HEK293 (cell line): ENCODE data around the gene S100A13.
A peak's percentile ranks its signal among the peaks of the same experiment; 100 is the strongest.

Source experiments
- CTCF ChIA-PET: fragments of 350-600 bp; formaldehyde crosslinking; extraction: SDS; loops from one replicate; lab custom pipeline; 2021; ENCODE audit warnings: antibody characterized with exemption; lab: Yijun Ruan, JAX
- POLR2A ChIA-PET: fragments of 300-600 bp; formaldehyde crosslinking; extraction: SDS; loops from one replicate; lab custom pipeline; 2020; ENCODE audit warnings: antibody characterized with exemption, inconsistent platforms; lab: Yijun Ruan, JAX
- H3K27ac ChIP-seq: fragments of 200-500 bp; sonication (Bioruptor generic); 2 replicates; pipeline ENCODE4 v1.5.1; 2014; ENCODE audit warnings: low read depth, low read length, control low read depth, inconsistent platforms; ENCODE audit errors: extremely low read depth
- H3K36me3 ChIP-seq, 2 experiments: fragments of 200-500 bp in 1 of 2; sonication (Bioruptor generic) in 1 of 2; 1 replicate in 1 of 2; 2 replicates in 1 of 2; pipeline ENCODE4 v1.5.1; 2014 to 2017; ENCODE audit warnings: inconsistent platforms in 2 of 2, low read length in 2 of 2; ENCODE audit not compliant: control insufficient read depth in 2 of 2, insufficient read depth in 1 of 2
- H3K4me1 ChIP-seq: fragments of 200-500 bp; sonication (Bioruptor generic); 2 replicates; pipeline ENCODE4 v1.5.1; 2014; ENCODE audit warnings: mild to moderate bottlenecking, low read length, inconsistent platforms; ENCODE audit not compliant: control insufficient read depth, insufficient read depth
- H3K4me3 ChIP-seq: 2 replicates; pipeline ENCODE4 v1.5.1; 2011; ENCODE audit warnings: low read depth, mild to moderate bottlenecking, control low read depth, low read length, moderate library complexity
- H3K9me3 ChIP-seq: fragments of 200-500 bp; sonication (Bioruptor generic); 2 replicates; pipeline ENCODE4 v1.5.1; 2014; ENCODE audit warnings: low read depth, low read length, inconsistent platforms; ENCODE audit not compliant: control insufficient read depth, insufficient read depth
- EGR2 ChIP-seq: fragments of 450-650 bp; formaldehyde crosslinking; IDR thresholded peaks from 2 replicates; pipeline ENCODE4 v1.5.1; 2016; ENCODE audit warnings: low read depth, missing biosample characterization, missing genetic modification characterization
- OVOL3 ChIP-seq: fragments of 450-650 bp; formaldehyde crosslinking; IDR thresholded peaks from 2 replicates; pipeline ENCODE4 v1.5.1; 2016; ENCODE audit warnings: missing biosample characterization, missing genetic modification characterization
- PRDM10 ChIP-seq: fragments of 450-650 bp; formaldehyde crosslinking; IDR thresholded peaks from 2 replicates; pipeline ENCODE4 v1.5.1; 2016; ENCODE audit warnings: missing biosample characterization, missing genetic modification characterization
- ZBTB17 ChIP-seq: fragments of 450-650 bp; formaldehyde crosslinking; IDR thresholded peaks from 2 replicates; pipeline ENCODE4 v1.5.1; 2016; ENCODE audit warnings: missing biosample characterization, missing genetic modification characterization
- ZBTB44 ChIP-seq: fragments of 450-650 bp; IDR thresholded peaks from 2 replicates; pipeline ENCODE4 v1.5.1; 2018; ENCODE audit warnings: missing biosample characterization, mild to moderate bottlenecking, missing genetic modification characterization
- ZFHX2 ChIP-seq: fragments of 450-650 bp; formaldehyde crosslinking; conservative IDR thresholded peaks from 2 replicates; pipeline ENCODE4 v1.5.1; 2016; ENCODE audit warnings: missing biosample characterization, missing genetic modification characterization
- ZNF175 ChIP-seq: fragments of 450-650 bp; formaldehyde crosslinking; IDR thresholded peaks from 2 replicates; pipeline ENCODE4 v1.5.1; 2016; ENCODE audit warnings: missing biosample characterization, missing genetic modification characterization
- ZNF18 ChIP-seq: fragments of 450-650 bp; formaldehyde crosslinking; IDR thresholded peaks from 2 replicates; pipeline ENCODE4 v1.5.1; 2016; ENCODE audit warnings: missing biosample characterization, missing genetic modification characterization
- ZNF335 ChIP-seq: fragments of 450-650 bp; formaldehyde crosslinking; conservative IDR thresholded peaks from 2 replicates; pipeline ENCODE4 v1.5.1; 2016; ENCODE audit warnings: missing biosample characterization, missing genetic modification characterization
- ZNF362 ChIP-seq: fragments of 450-650 bp; formaldehyde crosslinking; IDR thresholded peaks from 2 replicates; pipeline ENCODE4 v1.5.1; 2016; ENCODE audit warnings: missing biosample characterization, missing genetic modification characterization
- ZNF580 ChIP-seq: fragments of 450-650 bp; formaldehyde crosslinking; IDR thresholded peaks from 2 replicates; pipeline ENCODE4 v1.5.1; 2016; ENCODE audit warnings: missing biosample characterization, missing genetic modification characterization
- ZNF692 ChIP-seq: fragments of 450-650 bp; formaldehyde crosslinking; IDR thresholded peaks from 2 replicates; pipeline ENCODE4 v1.5.1; 2016; ENCODE audit warnings: missing biosample characterization, missing genetic modification characterization
- ZSCAN4 ChIP-seq: fragments of 450-650 bp; formaldehyde crosslinking; IDR thresholded peaks from 2 replicates; pipeline ENCODE4 v1.5.1; 2017; ENCODE audit warnings: missing biosample characterization, missing genetic modification characterization

Gene S100A13

GRCh38 chr1:153617663-153618062 lies 9.6 kb downstream of the S100A13 start:
- Histone ChIP-seq H3K9me3 (no peaks in the 10 kb centered on the region), H3K4me3 (no peak overlapping the region), H3K4me1 (no peaks in the 10 kb centered on the region), H3K27ac (no peak overlapping the region), H3K36me3 (peaks cover 0 to 28% of the 10 kb centered on the region in 2 experiments; a peak in 2 of 3 replicates)
- TF ChIP-seq OVOL3 (tag by site-specific recombination) (no peak), ZNF335 (tag by site-specific recombination) (0 out of 2 replicates have a peak, but pooled peaks have one; percentile 29)
- POLR2A ChIA-PET = interaction anchor here (2.3 to 3.7 kb wide), 2 partner anchors 9 to 17 kb away, joined by 15 to 17 read pairs; partner anchors contain the start of genes CHTOP and S100A13
- CTCF ChIA-PET = interaction anchor here (2.4 kb wide), 1 partner anchor 10 kb away, joined by 18 read pairs; the partner anchor contains the start of genes S100A1 and S100A13

- ChIA-PET POLR2A (interaction anchor here (3.0 kb wide), 1 partner anchor 10 kb away, joined by 21 read pairs; the partner anchor contains the start of gene S100A13), CTCF (interaction anchor here (0.6 kb wide), 1 partner anchor 65 kb away, joined by 4 read pairs; no protein-coding TSS in a partner anchor)
- Histone ChIP-seq H3K4me3 (no peak overlapping the region), H3K4me1 (no peaks in the 10 kb centered on the region), H3K27ac (no peak overlapping the region), H3K36me3 (peaks cover 0 to 21% of the 10 kb centered on the region in 2 experiments; a peak in 2 of 3 replicates), H3K9me3 (no peaks in the 10 kb centered on the region)
- TF ChIP-seq ZBTB44 (tag by site-specific recombination) (no peak), ZBTB17 (peak; percentile 55), ZNF175 (tag by site-specific recombination) (no peak)
Observed at GRCh38 chr1:153616917-153617311, 10.4 kb downstream of the S100A13 start.

- POLR2A ChIA-PET = interaction anchor here (3.0 to 3.3 kb wide), 2 partner anchors 11 to 18 kb away, joined by 10 to 21 read pairs; partner anchors contain the start of genes CHTOP and S100A13
Observed at GRCh38 chr1:153616144-153616916, 11.0 kb downstream of the S100A13 start, which contains the start of gene S100A14. S100A14 (minus strand) TSS chr1:153616325; CDS start chr1:153615858, 467 bp downstream.

More at GRCh38 chr1:153616144-153616916, 11.0 kb downstream of the S100A13 start, which contains the start of gene S100A14:
- CTCF ChIA-PET = interaction anchor here (0.6 to 4.8 kb wide), 2 partner anchors 11 to 64 kb away, joined by 4 to 28 read pairs; partner anchors contain the start of genes S100A1 and S100A13
- no peak within 1 kb of the TSS for H3K4me3 ChIP-seq
- H3K27ac ChIP-seq = no peak within 1 kb of the TSS
- no peaks in the 10 kb centered on the region for H3K9me3 ChIP-seq
- H3K36me3 ChIP-seq = peaks cover 0 to 21% of the 10 kb centered on the region in 2 experiments; a peak in 2 of 3 replicates
- H3K4me1 ChIP-seq = no peaks in the 10 kb centered on the region
- TF ChIP-seq ZNF692 (tag by site-specific recombination) = peak; percentile 77
- peak; percentile 57 for TF ChIP-seq ZFHX2 (tag by site-specific recombination)
- TF ChIP-seq ZBTB17 = peak; percentile 99
- peak; percentile 76 for TF ChIP-seq EGR2
- TF ChIP-seq ZSCAN4 (tag by site-specific recombination) = peak; percentile 56
- no peak for TF ChIP-seq ZNF362 (tag by site-specific recombination)
- TF ChIP-seq ZNF18 (tag by site-specific recombination) = no peak
- 0 out of 2 replicates have a peak, but pooled peaks have one; percentile 32 for TF ChIP-seq PRDM10 (tag by site-specific recombination)
- no peak for TF ChIP-seq ZNF580 (tag by site-specific recombination)
